HepG2 (cell line): ENCODE measurements around the gene ZDHHC7. TPM values are rescaled to one million over a fixed set of nuclear protein-coding genes. Genes with fewer than 3 reads are reported as not detected.

Source experiments
- ARHGAP35 ChIP-seq: sonication (generic); formaldehyde crosslinking; IDR thresholded peaks from 2 replicates; pipeline ENCODE4 v1.9.0; 2022; ENCODE audit warnings: mild to moderate bottlenecking, inconsistent platforms, moderate library complexity, missing genetic modification reagents, borderline replicate concordance
- CSRNP1 ChIP-seq: sonication (generic); formaldehyde crosslinking; IDR thresholded peaks from 2 replicates; pipeline ENCODE4 v1.8.1; 2023; ENCODE audit warnings: mild to moderate bottlenecking, missing genetic modification reagents
- ETV5 ChIP-seq: IDR thresholded peaks from 2 replicates; pipeline ENCODE4 v1.6.1; 2018; ENCODE audit warnings: missing biosample characterization, missing genetic modification reagents, inconsistent platforms, borderline replicate concordance
- HMGXB3 ChIP-seq: sonication (generic); formaldehyde crosslinking; IDR thresholded peaks from 2 replicates; pipeline ENCODE4 v1.4.0; 2020; ENCODE audit warnings: missing genetic modification reagents, borderline replicate concordance
- HNF1B ChIP-seq: sonication (generic); formaldehyde crosslinking; IDR thresholded peaks from 2 replicates; pipeline ENCODE4 v1.5.1; 2020; ENCODE audit warnings: mild to moderate bottlenecking, moderate library complexity, missing genetic modification reagents
- HOXA9 ChIP-seq: sonication (generic); formaldehyde crosslinking; IDR thresholded peaks from 2 replicates; pipeline ENCODE4 v1.8.1; 2022; ENCODE audit warnings: missing genetic modification reagents, mild to moderate bottlenecking, moderate library complexity, borderline replicate concordance
- JDP2 ChIP-seq: sonication (generic); formaldehyde crosslinking; IDR thresholded peaks from 2 replicates; pipeline ENCODE4 v1.8.1; 2022; ENCODE audit warnings: missing genetic modification reagents, borderline replicate concordance
- KDM5A ChIP-seq: fragments of 200-600 bp; sonication (generic); IDR thresholded peaks from 2 replicates; pipeline ENCODE4 v1.7.0; 2018; ENCODE audit warnings: antibody characterized with exemption, mild to moderate bottlenecking, low read length, borderline replicate concordance
- KLF9 ChIP-seq: IDR thresholded peaks from 2 replicates; pipeline ENCODE4 v1.6.1; 2016; ENCODE audit warnings: low read depth
- MAFK ChIP-seq, 2 experiments: IDR thresholded peaks in 1 of 2; conservative IDR thresholded peaks in 1 of 2; 2 replicates each; pipeline ENCODE4 v1.6.1; 2011; ENCODE audit warnings: improper control_type of control experiment in 2 of 2, low read length in 2 of 2
- PITX1 ChIP-seq: sonication (generic); formaldehyde crosslinking; IDR thresholded peaks from 2 replicates; pipeline ENCODE4 v1.5.1; 2020; ENCODE audit warnings: mild to moderate bottlenecking, missing genetic modification reagents
- RFX5 ChIP-seq: IDR thresholded peaks from 2 replicates; pipeline ENCODE4 v1.6.1; 2011; ENCODE audit warnings: low read depth, low read length, improper control_type of control experiment
- ZEB1 ChIP-seq: IDR thresholded peaks from 2 replicates; pipeline ENCODE4 v1.6.1; 2012; ENCODE audit warnings: mild to moderate bottlenecking, low read depth, inconsistent platforms; ENCODE audit not compliant: insufficient replicate concordance
- ZNF20 ChIP-seq: sonication (generic); formaldehyde crosslinking; IDR thresholded peaks from 2 replicates; pipeline ENCODE4 v1.4.0; 2020; ENCODE audit warnings: mild to moderate bottlenecking, moderate library complexity, missing genetic modification reagents
- ZNF264 ChIP-seq: sonication (generic); formaldehyde crosslinking; IDR thresholded peaks from 2 replicates; pipeline ENCODE4 v1.4.0; 2020; ENCODE audit warnings: missing genetic modification reagents
- ZNF383 ChIP-seq: sonication (generic); formaldehyde crosslinking; IDR thresholded peaks from 2 replicates; pipeline ENCODE4 v1.4.0; 2020; ENCODE audit warnings: missing genetic modification reagents, mild to moderate bottlenecking, borderline replicate concordance
- ZNF468 ChIP-seq: sonication (generic); formaldehyde crosslinking; IDR thresholded peaks from 2 replicates; pipeline ENCODE4 v1.8.0; 2022; ENCODE audit warnings: mild to moderate bottlenecking, moderate library complexity, missing genetic modification reagents
- ZNF577 ChIP-seq: sonication (generic); formaldehyde crosslinking; IDR thresholded peaks from 2 replicates; pipeline ENCODE4 v1.4.0; 2020; ENCODE audit warnings: mild to moderate bottlenecking, low read depth, missing genetic modification reagents, borderline replicate concordance
- ZNF773 ChIP-seq: sonication (generic); formaldehyde crosslinking; IDR thresholded peaks from 2 replicates; pipeline ENCODE4 v1.4.0; 2020; ENCODE audit warnings: missing genetic modification reagents, borderline replicate concordance
- polyA plus RNA-seq, 8 experiments: library from polyadenylated mRNA; depleted of rRNA in 3 of 8; stranded (reverse) in 7 of 8; unstranded in 1 of 8; fragments of >200 nt; fragmentation: Illumina TruSeq in 4 of 8; extraction: Trizol in 4 of 8; gene quantifications; 2 replicates each; pipeline versions ENCODE4 v1.2.1 to v1.2.3, GENCODE V29; 2011 to 2016; ENCODE audit warnings: low read depth in 4 of 8, missing spikeins in 1 of 8, mixed read lengths in 1 of 8; ENCODE audit not compliant: insufficient read depth in 1 of 8
- total RNA-seq, 5 experiments: library from RNA; depleted of rRNA; stranded (reverse); fragments of >200 nt; fragmentation: Illumina TruSeq; extraction: Trizol; gene quantifications; 2 replicates each; pipeline ENCODE4 v1.2.3, GENCODE V29; 2016; ENCODE audit warnings: low read depth in 1 of 5
- TF ChIP-seq, protein P1 (sequence below): IDR thresholded peaks from 2 replicates; pipeline ENCODE4 v1.6.1; 2018; ENCODE audit warnings: missing genetic modification reagents, mild to moderate bottlenecking, missing compliant biosample characterization

Gene ZDHHC7
- total and polyA plus RNA-seq, 2 of the 13 experiments (the other 11 are each of a cell fraction or from before 2014, with no cell fraction given), result 46.8 to 67.6 TPM

- TF ChIP-seq ZNF383 (CRISPR knock-in tag) (no peak), PITX1 (peak; percentile 82), ETV5 (no peak), KDM5A (no peak), CSRNP1 (CRISPR knock-in tag) (peak; percentile 72; the same call in 1 of the 2 replicates), HMGXB3 (CRISPR knock-in tag) (no peak), ZNF773 (CRISPR knock-in tag) (no peak), ZEB1 (no peak), HNF1B (CRISPR knock-in tag) (no peak), ZNF468 (no peak), RFX5 (no peak), ZNF20 (no peak), ARHGAP35 (CRISPR knock-in tag) (no peak; the same call in 1 of the 2 replicates), ZNF577 (CRISPR knock-in tag) (no peak), ZNF264 (CRISPR knock-in tag) (peak; percentile 57; the same call in 1 of the 2 replicates), KLF9 (CRISPR knock-in tag) (no peak), JDP2 (CRISPR knock-in tag) (no peak), MAFK (conservative IDR thresholded peaks at IDR 0.05 in 1 of 2, IDR thresholded peaks at IDR 0.05 in 1 of 2; ENCODE audit: low read length in 2 of 2) (no peak), HOXA9 (CRISPR knock-in tag) (no peak)
- TF ChIP-seq, protein P1, sequence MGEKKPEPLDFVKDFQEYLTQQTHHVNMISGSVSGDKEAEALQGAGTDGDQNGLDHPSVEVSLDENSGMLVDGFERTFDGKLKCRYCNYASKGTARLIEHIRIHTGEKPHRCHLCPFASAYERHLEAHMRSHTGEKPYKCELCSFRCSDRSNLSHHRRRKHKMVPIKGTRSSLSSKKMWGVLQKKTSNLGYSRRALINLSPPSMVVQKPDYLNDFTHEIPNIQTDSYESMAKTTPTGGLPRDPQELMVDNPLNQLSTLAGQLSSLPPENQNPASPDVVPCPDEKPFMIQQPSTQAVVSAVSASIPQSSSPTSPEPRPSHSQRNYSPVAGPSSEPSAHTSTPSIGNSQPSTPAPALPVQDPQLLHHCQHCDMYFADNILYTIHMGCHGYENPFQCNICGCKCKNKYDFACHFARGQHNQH (CRISPR knock-in tag), result no peak
Measured at GRCh38 chr16:85055493-85056210, 44.3 kb upstream of the ZDHHC7 start (continued).
